GM10266 (cell line): ENCODE data around the gene NXPH2.

Experiments used
- DNase-seq: peaks from one replicate; pipeline ENCODE4 v3.0.0; 2012; ENCODE audit errors: extremely low spot score
- TF ChIP-seq, protein P1 (sequence below): IDR thresholded peaks from 2 replicates; pipeline ENCODE4 v1.5.1; 2012; ENCODE audit warnings: mild to moderate bottlenecking, low read depth; ENCODE audit not compliant: control insufficient read depth, insufficient read depth; ENCODE audit errors: missing control alignments

NXPH2 gene

DNA sequence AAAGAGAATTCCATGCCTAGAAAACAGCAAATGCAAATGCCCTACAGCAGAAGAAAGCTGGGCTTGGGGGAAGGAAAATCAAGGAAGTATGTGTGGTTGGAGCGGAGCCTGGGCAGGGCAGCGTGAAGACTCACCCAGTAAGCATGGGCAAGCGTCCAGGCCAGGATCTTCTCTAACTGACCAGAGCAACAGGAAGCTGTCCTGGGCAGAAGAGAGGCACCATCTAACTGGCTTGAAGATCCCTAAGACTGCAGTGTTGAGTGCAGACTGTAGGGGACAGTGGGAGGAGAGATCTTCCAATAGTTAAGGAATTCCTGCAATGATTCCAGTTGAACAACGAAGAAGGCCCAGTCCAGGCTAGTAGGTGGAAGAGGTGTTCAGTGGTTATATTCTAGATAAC is 57.9 kb downstream of the NXPH2 start:
- TF ChIP-seq, protein P1, sequence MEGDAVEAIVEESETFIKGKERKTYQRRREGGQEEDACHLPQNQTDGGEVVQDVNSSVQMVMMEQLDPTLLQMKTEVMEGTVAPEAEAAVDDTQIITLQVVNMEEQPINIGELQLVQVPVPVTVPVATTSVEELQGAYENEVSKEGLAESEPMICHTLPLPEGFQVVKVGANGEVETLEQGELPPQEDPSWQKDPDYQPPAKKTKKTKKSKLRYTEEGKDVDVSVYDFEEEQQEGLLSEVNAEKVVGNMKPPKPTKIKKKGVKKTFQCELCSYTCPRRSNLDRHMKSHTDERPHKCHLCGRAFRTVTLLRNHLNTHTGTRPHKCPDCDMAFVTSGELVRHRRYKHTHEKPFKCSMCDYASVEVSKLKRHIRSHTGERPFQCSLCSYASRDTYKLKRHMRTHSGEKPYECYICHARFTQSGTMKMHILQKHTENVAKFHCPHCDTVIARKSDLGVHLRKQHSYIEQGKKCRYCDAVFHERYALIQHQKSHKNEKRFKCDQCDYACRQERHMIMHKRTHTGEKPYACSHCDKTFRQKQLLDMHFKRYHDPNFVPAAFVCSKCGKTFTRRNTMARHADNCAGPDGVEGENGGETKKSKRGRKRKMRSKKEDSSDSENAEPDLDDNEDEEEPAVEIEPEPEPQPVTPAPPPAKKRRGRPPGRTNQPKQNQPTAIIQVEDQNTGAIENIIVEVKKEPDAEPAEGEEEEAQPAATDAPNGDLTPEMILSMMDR, result no peak
- DNase-seq, result no peak

DNA sequence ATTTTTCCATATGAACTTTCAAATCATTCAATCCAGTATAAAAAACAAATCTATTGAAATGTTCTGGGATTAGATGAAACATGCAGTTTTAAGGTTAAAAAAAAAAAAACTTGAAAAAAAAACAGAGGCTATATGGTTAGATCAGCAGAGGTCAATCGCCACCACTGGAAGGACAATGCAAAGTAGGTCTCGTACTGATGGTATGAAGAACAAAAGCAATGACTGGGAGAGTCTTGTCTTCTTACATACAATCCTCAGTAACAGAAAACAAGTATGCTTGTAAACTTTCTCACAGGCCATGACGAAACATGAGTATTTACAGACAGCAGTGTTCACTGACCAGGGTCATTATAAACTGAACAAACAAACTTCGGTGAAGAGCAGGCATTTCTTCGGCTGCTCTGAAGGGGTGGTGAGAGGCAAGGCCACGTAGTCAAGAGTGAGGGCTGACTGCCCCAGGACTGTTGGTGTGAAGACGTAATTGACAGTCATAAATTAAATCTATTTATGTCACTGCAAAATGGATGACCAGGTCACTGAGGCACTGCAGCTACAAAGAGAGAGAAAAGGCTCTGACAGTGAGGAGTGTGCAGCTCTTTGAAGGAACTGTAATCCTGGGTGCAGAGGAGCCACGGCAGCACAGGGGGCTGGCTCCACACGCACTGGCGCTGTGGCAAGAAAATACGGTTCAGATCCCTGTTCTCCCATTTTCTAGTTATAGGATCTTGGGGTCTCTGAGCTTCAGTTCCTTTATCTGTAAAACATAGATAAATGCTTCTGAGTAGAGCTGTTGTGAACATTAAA is 60.0 kb downstream of the NXPH2 start:
- DNase-seq, result no peak
- TF ChIP-seq, protein P1, result no peak

DNA sequence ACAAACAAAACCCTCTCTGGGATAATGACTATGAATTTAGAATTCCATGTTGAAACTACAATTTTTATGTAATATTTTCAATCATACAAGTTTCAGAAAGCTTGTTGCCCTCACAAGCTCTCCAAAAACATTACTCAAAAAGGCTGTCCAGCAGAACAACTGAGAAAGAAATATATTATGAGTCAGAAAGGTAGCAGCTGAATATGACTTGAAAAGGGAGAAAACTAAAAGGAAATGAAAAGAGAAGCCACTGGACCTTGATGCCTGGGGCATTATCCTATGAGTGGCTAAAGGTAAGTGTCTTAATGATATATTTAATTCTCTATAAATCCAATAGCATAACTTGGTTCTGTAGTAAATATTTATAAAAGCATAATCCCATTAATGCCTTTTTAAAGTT is 61.8 kb downstream of the NXPH2 start:
- TF ChIP-seq, protein P1, result no peak
- DNase-seq, result no peak

DNA sequence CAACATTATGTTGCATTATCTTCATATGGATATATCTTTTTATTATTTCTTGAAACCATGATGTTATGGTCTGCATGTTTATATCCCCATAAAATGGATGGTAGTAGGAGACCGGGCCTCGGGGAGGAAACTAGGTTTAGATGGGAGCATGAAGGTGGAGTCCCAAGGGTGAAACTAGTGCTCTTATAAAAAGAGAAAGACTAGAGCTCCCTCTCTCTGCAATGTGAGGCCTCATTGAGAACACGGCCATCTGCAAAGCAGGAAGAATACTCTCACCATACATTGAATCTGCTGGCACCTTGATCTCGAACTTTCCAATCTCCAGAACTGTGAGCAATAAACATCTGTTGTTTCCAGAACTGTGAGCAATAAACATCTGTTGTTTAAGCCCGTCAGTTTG is 64.0 kb downstream of the NXPH2 start:
- TF ChIP-seq, protein P1, result peak; percentile 34
- DNase-seq, result peak; percentile 8

DNA sequence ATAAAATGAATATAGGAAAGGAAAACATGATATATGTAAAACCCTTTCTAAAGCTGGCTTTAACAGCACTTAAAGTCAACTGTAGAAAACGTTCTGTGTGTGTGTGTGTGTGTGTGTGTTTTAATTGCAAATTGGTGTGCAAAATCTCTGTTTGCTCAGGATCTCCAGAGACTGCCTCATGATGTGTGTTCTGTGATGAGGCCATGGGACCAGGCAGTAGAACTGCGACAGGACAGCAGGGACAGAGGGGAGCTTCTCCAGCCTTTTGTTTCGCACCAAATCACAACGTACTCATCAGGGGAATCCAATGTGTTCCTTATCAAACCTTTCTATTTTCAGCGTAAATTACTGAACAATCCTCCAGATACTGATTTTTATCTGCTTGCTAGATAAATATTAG is 66.7 kb downstream of the NXPH2 start:
- DNase-seq, result no peak
- TF ChIP-seq, protein P1, result no peak

DNA sequence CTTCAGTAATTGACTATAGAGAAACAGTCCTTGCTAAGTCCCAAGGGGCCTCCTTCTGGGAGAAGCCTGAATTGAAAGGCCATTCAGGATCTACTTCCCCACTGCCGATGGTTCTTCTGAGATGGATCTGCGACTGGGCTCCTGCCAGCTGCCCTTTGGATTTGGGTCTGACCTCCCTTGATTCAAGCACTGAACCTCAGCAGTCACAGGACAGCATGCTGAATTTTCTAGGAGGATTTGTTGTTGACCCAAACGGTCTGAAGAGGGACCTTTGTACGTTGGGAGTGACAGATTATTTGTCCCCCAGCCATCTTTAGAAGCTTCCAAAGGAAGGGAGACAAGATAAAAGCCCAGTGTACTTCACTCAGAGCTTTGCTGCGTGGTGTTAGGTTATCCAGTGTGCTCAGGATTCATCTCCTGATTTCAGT is 67.1 kb downstream of the NXPH2 start:
- TF ChIP-seq, protein P1, result no peak
- DNase-seq, result no peak

DNA sequence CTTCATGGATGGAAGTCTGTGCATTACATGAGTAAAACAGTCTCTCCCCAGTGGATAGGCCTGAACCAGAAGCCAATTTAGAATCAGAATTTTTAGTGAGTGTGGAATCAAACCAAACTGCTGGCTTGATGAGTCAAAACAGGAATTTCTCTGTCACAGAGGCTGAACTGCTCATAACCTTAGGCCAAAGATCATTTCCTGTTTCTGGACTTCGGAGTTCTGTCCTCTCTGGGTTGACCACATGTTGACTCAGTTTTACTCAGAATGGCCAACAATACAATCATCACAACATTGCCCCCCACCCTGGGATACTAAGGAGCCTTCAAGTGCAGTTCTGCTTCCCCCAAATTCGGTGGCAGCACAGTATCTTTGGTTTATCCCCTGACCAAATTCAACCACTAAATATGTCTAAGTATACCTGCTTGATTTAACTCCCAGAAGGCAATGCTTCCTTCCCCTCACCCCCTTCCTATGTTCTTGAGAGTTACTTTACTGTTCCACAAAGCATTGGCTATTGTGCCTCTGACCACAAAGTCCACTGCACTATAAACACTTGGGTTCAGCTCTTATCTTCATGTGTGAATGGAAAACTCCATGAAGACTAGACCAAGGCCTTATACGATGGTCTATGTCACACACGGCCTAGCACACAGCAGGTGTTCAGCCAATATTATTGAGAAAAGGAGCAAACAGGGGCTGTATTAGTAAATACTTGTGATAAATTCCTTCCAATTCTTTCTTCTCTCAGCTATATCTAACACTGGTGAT is 67.8 kb downstream of the NXPH2 start:
- TF ChIP-seq, protein P1, result no peak
- DNase-seq, result peak; percentile 26
